Uterus (tissue), 2 donors: ENCODE measurements around the gene CLDN16.

Source experiments
- CTCF ChIP-seq, 4 experiments: fragments of 200-600 bp in 2 of 4; fragments of 450-650 bp in 2 of 4; sonication (generic) in 2 of 4; IDR thresholded peaks; one replicate each; pipeline ENCODE4 v1.5.1; 2016 to 2019; ENCODE audit warnings: antibody characterized with exemption in 4 of 4, mild to moderate bottlenecking in 2 of 4, moderate library complexity in 1 of 4
- POLR2A ChIP-seq, 2 donors: fragments of 450-650 bp; IDR thresholded peaks; one replicate each; pipeline ENCODE4 v1.6.1; 2016; ENCODE audit warnings: antibody characterized with exemption in 2 of 2, mild to moderate bottlenecking in 1 of 2, moderate library complexity in 1 of 2

DNA sequence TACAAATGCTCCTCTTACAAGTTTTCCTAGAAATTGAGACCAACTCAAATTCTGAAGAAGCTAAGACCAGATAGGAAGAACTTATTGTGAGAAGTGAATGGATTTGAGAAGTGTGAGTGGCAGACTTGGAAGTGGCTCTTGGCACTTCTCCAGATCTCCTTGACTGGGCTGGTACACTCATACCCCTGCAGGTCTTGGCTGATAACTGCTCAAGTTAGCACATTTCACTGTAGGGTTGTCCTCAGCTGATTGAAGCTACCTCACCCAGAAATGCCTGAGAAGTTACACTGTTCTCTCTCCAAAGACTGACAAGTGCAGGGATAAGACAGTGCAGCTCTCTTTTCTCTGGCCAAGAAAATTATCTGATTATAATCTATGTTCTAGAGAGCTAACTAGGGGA, 49.2 kb upstream of the CLDN16 start:
- no peak for TF ChIP-seq CTCF (IDR thresholded peaks at IDR 0.05)
- TF ChIP-seq POLR2A (IDR thresholded peaks at IDR 0.05) = no peak
